Astrocyte of the cerebellum (primary cell): ENCODE results near the gene MID1.

Experiments used
- DNase-seq: peaks from one replicate; pipeline ENCODE4 v3.0.0-alpha.2; 2011; ENCODE audit warnings: low read depth
- H3K4me3 ChIP-seq: 2 replicates; pipeline ENCODE4 v1.5.1; 2011; ENCODE audit warnings: mild to moderate bottlenecking, low read depth, low read length, moderate library complexity
- in situ Hi-C: cut with HindIII; loops from 2 replicates; pipeline ENCODE4 v1.10.0; 2017; ENCODE audit warnings: low sequenced_read_pairs
- TF ChIP-seq, protein P1 (sequence below): IDR thresholded peaks from 2 replicates; pipeline ENCODE4 v1.5.1; 2012; ENCODE audit warnings: low read length, low read depth, moderate library complexity, mild to moderate bottlenecking; ENCODE audit errors: missing control alignments

MID1 gene

DNA sequence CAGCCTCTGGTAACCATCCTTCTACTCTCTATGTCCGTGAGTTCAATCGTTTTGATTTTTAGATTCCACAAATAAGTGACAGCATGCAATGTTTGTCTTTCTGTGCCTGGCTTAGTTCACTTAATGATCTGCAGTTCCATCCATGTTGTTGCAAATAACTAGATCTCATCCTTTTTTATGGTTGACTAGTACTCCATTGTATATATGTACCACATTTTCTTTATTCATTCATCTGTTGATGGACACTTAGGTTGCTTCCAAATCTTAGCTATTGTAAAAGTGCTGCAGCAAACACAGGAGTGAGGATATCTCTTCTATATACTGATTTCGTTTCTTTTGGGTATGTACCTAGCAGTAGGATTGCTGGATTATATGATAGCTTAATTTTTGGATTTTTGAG lies 140.9 kb downstream of the MID1 start:
- no peak overlapping the region for H3K4me3 ChIP-seq
- TF ChIP-seq, protein P1, sequence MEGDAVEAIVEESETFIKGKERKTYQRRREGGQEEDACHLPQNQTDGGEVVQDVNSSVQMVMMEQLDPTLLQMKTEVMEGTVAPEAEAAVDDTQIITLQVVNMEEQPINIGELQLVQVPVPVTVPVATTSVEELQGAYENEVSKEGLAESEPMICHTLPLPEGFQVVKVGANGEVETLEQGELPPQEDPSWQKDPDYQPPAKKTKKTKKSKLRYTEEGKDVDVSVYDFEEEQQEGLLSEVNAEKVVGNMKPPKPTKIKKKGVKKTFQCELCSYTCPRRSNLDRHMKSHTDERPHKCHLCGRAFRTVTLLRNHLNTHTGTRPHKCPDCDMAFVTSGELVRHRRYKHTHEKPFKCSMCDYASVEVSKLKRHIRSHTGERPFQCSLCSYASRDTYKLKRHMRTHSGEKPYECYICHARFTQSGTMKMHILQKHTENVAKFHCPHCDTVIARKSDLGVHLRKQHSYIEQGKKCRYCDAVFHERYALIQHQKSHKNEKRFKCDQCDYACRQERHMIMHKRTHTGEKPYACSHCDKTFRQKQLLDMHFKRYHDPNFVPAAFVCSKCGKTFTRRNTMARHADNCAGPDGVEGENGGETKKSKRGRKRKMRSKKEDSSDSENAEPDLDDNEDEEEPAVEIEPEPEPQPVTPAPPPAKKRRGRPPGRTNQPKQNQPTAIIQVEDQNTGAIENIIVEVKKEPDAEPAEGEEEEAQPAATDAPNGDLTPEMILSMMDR: no peak
- in situ Hi-C loops: no loop called here
- DNase-seq: no peak

DNA sequence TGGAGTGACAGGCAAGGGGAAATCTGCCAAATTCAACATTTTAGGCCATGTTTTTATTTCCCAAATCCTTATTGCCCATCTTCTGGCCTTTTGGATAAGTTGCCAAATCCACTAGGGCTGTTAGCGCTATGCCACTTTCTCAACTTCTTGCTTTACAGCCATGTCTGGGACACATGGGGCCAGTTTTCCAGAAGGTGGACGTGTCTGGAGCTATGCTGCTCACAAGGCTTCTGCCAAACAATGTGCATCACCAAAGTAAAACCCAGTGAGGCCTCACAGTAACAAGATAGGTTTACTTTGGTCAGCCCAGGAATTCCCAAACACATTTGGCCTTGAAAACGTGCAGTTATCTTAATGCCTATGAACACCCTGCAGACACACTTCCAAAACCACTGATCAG lies 142.9 kb downstream of the MID1 start:
- TF ChIP-seq, protein P1: no peak
- no peak for DNase-seq
- no peak overlapping the region for H3K4me3 ChIP-seq
- in situ Hi-C loops: no loop called here

DNA sequence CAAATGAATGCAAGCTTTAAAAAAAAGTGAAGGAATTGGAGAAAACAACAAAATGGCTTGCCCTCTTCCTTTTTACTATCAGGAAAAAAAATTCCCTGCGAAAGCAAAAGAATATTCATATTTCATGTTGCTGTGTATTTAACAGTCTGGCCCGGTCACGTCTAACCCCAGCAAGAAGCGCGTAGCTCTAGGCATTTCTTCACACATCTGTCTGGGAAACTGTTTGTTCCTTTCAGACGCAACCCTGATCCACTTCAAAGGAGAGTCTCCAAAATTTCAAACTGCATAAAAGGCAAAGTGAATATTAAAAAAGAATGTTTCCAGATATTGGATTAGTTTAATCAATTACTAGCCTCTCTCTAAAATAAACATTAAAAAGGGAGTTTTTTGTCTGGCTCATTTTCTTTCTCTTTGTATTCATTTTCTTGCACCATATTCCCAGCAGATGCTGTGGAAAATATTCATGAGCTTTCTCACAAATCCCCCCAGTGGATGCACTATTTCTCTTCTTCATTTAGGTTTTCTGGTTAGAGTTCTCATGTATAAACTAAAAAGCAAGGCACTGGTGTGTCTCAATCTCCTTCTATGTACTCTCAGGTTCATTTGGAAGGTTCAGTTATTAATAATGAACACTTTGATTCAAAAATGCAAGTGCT lies 145.3 kb downstream of the MID1 start:
- TF ChIP-seq, protein P1: no peak
- in situ Hi-C loops: no loop called here
- no peak overlapping the region for H3K4me3 ChIP-seq
- no peak for DNase-seq

DNA sequence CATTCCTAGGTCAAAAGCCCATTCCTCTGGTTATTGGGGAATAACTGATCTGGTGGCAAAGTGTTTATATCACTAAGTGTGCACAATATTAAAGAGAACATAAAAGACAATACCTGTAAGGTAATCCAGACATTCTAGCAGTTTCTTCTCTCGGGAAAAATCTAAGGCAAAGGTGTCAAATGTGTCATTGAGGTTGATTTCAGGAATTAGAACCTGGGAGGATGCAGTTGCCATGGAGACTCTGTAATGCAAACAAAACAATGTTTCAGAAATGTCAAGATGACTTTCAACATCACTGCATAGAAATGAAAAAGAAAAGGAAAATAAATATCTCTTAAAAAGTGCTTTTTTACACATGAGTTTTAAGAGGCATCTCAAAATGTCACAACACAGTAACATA lies 145.9 kb downstream of the MID1 start:
- TF ChIP-seq, protein P1: no peak
- in situ Hi-C loops: no loop called here
- no peak overlapping the region for H3K4me3 ChIP-seq
- DNase-seq: no peak

DNA sequence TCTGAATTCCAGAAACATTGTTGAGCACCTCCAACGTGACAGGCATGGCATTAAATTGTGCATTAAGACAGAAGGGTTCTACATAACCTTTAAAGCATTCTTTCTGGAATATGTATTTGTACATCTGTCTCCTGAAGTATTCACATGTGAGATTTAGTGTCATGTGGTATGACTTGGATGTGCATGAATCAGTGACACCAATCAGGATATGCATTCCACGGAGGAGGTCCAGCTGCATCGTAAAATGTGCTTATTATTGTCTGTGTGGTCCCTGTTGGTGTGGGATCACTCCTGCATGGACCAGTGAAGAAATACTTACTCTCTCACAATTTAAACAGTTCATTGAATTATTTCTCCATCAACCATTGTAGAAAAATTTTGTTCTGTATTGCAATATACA lies 149.0 kb downstream of the MID1 start:
- in situ Hi-C loops: no loop called here
- no peak for DNase-seq

DNA sequence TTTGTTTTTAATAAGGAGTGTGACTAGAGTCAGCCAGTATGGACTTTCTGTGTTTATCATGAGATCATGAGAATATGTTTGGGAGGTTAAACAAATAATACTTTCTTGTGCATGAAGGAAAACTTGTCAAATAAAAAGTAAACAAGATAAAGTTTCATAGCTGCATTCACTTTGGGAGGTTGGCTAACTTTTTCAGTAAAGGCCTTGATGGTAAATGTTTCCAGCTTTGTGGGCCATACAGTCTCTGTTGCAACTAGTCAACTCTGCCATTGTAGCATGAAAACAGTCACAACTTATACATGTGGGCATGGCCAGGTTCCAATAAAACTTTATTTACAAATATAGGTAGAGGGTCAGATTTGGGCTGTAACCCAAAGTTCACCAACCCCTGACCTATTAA lies 150.4 kb downstream of the MID1 start:
- DNase-seq: no peak
- in situ Hi-C loops: no loop called here
- TF ChIP-seq, protein P1: no peak
- H3K4me3 ChIP-seq: no peak overlapping the region

More for the DNA sequence above, 149.0 kb downstream of the MID1 start:
- no peak overlapping the region for H3K4me3 ChIP-seq
- TF ChIP-seq, protein P1: no peak
